Peyer's patch (tissue), 4 donors: ENCODE data around the gene TBX5.

Experiments used
- CTCF ChIP-seq, 6 experiments: fragments of 450-650 bp in 4 of 6; fragments of 200-600 bp in 2 of 6; sonication (generic) in 1 of 6; IDR thresholded peaks; one replicate each; pipeline ENCODE4 v1.5.1; 2017 to 2019; ENCODE audit warnings: antibody characterized with exemption in 6 of 6, mild to moderate bottlenecking in 3 of 6, moderate library complexity in 1 of 6
- POLR2A ChIP-seq, 2 donors: fragments of 450-650 bp; IDR thresholded peaks; one replicate each; pipeline ENCODE4 v1.5.1; 2017; ENCODE audit warnings: antibody characterized with exemption in 2 of 2, mild to moderate bottlenecking in 2 of 2, moderate library complexity in 2 of 2

- TF ChIP-seq CTCF (IDR thresholded peaks at IDR 0.05) = no peak
- no peak for TF ChIP-seq POLR2A (IDR thresholded peaks at IDR 0.05)
These were observed 38.7 kb upstream of the TBX5 start for GRCh38 chr12:114444422-114445279.
